Anterior cingulate cortex (tissue), 58 donors: ENCODE data around the gene NUBPL.
"Not testable (repeated sequence)": the region's sequence is repeated elsewhere in the genome, so short reads cannot be mapped to it uniquely, and the experiment has no call there.

Experiments
- DNase-seq, 58 donors: peaks; one replicate each; lab custom pipeline; 2025; lab: John Stamatoyannopoulos, UW

NUBPL gene

DNA sequence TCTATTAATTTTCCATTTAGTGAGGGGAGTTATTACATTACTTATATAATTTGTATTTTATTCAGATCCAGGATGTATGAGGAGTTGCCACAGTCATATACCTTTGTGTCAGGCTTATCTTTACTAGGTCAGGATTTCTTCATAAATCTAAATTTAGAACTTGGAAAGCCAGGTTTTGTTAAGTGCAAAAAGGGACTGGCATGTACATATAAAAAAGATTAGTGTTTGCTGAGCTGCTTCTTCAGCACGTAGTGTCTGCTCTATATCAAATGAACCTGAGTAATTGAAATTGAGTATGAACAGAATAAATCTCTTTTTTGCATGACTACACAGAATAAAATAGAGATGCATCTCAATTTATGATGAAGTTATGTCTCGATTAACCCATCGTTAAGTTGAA is 157.4 kb downstream of the NUBPL start:
- DNase-seq, result no peak

- DNase-seq, result no peak
These were observed 157.8 kb downstream of the NUBPL start for GRCh38 chr14:31718985-31719384.

DNA sequence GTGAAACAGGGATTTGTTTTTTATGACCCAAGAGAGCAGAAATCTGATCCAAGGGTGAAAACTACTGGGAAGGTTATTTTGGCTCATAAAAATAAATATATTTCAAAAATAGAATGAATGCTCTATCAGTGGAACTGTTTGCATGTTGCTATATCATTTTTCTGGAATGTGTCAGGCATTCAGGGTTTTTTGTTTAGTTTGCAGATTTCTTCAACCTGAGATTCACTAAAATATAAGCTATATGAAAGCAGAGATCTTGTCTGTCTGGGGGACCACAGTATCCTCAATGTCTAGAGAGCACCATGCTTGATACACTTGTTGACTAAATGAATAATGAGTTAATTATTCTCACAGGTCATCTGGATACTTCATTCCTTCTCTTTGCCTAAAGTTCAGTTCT is 165.1 kb downstream of the NUBPL start:
- no peak for DNase-seq

DNA sequence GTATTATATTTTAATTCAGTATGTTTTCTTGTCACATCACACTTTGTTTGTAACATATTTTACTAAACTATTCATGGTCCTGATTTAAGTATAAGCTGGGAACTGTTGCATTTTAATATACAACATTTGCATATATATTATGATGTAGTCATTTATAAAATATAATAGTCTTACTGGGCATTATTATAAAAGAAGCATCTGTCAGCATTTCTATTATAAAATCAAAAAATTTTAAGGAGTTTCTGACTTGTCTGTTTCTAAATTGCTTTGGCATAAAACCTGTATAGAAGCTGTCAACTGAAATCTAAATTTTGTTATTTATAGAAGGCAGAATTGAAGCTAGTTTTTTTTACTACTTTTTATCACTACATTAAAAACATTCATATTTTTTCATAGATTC is 166.6 kb downstream of the NUBPL start:
- no peak for DNase-seq

GRCh38 chr14:31740688-31741087 is 179.5 kb downstream of the NUBPL start:
- DNase-seq, result no peak

DNA sequence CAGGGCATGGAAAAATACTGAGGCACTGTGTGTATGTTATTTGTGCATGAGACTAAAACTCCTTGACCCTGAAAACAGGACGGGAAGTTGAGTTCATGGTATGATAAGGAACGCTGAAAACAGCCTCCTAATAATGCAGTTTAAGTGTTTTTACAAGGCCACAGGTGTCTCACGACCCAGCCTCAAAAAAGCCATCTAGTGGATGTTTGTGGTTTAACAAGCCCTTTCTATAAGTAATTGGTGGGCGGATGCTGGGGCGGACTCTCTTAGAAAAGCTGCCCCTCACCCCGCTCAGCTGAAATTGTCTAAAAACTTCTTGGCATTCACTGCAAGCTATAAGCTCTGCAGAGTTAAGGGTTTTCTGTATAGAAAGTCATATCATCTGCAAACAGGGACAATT is 184.5 kb downstream of the NUBPL start:
- no peak for DNase-seq

- no peak for DNase-seq
These were observed 185.1 kb downstream of the NUBPL start for GRCh38 chr14:31746326-31746725.

- no peak for DNase-seq
These were observed 188.1 kb downstream of the NUBPL start for GRCh38 chr14:31749275-31749674.

DNA sequence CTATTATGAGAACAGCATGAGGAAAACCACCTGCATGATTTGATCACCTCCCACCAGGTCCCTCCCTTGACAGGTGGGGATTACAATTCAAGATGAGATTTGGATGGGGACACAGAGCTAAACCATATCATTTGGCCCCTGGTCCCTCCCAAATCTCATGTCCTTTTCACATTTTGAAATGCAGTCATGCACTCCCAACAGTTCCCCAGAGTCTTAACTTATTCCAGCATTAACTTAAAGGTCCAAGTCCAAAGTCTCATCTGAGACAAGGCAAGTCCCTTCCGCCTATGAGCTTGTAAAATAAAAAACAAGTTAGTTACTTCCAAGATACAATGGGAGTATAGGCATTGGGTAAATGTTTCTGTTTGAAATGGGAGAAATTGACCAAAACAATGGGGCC is 189.8 kb downstream of the NUBPL start:
- not testable (repeated sequence) for DNase-seq

DNA sequence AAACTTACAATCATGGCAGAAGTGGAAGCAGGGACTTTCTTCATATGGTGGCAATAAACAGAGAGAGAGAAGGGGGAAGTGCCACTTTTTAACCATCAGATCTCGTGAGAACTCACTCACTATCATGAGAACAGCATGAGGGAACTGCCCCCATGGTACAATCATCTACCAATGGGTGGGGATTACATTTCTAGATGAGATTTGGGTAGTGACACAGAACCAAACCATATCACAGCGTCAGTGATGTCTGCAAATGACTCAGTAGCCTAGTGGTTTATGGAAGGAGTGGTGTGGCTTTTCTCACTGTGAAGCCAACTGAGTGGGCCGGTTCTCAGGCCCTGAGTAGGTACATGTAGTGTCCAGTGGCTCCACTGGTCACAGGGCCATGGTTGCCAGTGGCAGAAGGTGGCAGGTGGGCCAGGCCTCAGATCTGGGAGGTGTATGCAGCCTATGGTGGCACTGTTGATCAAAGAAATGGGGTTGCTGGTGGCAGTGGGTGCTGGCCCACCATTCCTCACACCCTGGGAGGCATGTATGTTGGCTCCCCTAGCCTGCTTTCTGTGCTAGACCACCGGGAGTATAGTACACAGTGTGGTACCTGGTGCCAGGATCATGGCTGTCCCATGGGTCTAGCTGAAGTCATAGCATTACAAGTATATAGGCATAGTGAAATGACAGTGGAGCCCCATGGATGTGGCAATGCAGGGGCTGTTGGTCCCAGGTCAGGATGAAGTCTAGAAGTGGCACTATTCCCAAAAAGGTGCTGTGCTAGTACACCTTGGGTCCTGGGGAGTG is 191.9 kb downstream of the NUBPL start:
- DNase-seq, result no peak

GRCh38 chr14:31758941-31759340 is 197.7 kb downstream of the NUBPL start:
- no peak for DNase-seq

DNA sequence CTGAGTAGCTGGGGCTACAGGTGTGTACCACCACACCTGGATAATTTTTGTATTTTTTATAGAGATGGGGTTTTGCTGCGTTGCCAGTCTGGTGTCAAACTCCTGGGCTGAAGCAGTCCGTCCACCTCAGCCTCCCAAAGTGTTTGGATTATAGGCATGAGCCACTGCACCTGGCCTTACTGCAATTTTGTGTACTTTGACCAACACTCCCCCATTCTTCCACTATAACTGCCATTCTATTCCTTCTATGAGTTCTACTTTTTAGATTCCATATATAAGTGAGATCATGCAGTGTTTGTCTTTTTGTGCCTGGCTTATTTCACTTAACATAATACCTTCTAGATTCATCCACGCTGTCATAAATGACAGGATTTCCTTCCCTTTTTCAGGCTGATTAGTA is 199.1 kb downstream of the NUBPL start:
- DNase-seq, result no peak

GRCh38 chr14:31761325-31761724 is 200.1 kb downstream of the NUBPL start:
- DNase-seq, result no peak

- no peak for DNase-seq
These were observed 201.8 kb downstream of the NUBPL start for GRCh38 chr14:31763041-31763440.

DNA sequence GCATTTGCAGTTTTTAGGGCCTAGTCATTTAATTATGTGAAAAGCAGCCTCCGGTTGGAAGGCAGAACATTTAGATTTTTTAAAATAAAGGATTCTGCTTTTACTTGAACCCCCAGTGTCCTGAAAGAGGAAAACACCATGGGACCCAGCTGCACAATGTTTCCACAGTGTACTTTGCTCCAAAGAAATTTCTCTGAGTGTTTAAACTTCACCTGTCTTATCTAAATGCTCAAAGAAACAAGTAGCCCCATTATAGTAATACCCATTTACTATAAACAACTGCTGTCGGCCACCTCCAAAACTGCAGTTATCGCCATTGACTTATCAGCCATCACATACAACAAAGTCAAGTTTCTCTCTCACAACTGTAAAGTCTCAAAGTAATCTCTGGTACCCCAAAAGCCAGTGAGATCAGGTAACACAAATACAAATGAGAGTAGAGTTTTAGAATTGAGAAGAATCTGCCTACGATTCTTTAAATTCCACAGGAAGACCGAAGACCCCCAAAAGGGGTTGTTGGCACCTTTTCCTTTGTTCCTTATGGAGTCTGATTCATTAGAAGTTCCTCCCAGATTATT is 205.2 kb downstream of the NUBPL start:
- DNase-seq, result no peak

GRCh38 chr14:31768355-31768754 is 207.2 kb downstream of the NUBPL start:
- no peak for DNase-seq

DNA sequence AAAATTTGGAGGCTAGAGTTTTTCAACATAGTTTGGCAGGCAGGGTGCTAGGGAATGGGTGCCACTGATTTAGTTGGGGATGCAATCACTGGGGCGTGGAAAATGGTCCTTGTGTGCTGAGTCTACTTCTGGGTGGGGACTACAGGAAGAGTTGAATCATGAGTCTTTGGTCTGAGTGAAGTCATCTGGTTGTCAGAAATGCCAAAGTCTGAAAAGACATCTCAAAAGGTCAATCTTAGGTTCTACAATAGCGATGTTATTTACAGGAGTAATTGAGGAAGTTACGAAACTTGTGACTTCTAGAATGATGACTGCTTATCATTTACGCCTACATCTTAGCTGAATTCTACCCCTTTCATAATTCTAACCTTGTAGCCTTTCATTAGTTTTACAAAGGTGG is 209.1 kb downstream of the NUBPL start:
- no peak for DNase-seq

- DNase-seq, result no peak
These were observed 213.4 kb downstream of the NUBPL start for GRCh38 chr14:31774567-31774966.

DNA sequence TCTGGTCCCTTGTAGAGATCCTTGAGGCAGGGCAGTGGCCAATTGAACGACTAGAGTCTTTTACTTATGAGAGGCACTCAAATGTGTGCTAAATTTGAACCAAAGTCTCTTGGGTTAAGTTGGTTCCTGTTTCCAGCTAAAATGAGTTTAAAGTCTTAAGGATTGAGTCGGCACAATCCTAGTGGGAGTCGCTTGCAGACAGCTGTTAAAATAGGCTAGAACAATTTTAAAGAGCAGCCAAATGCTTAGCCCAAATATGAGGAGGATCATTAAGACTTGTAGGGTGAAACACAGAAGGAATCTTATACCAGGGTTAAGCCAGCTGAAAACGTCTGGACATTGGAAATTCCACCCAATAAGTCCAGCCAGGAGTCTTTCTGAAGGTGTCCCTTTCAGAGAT is 216.1 kb downstream of the NUBPL start:
- no peak for DNase-seq

- no peak for DNase-seq
These were observed 220.4 kb downstream of the NUBPL start for GRCh38 chr14:31781578-31781977.

DNA sequence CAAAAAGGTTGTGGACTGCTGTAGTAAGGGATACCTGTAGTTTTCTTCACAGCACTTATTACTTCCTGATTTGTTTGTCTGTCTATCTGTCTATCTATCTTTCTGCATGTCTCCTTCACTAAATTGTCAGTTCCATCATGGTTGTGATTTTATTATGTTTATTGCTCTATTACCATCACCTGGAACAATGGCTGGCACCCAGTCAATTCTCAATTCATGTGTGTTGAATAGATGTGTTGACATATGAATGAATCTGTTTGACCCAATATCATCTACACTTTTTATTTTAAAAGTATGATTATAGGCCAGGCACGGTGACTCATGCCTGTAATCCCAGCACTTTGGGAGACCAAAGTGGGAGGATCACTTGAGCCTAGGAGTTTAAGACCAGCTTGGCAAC is 224.4 kb downstream of the NUBPL start:
- no peak for DNase-seq

DNA sequence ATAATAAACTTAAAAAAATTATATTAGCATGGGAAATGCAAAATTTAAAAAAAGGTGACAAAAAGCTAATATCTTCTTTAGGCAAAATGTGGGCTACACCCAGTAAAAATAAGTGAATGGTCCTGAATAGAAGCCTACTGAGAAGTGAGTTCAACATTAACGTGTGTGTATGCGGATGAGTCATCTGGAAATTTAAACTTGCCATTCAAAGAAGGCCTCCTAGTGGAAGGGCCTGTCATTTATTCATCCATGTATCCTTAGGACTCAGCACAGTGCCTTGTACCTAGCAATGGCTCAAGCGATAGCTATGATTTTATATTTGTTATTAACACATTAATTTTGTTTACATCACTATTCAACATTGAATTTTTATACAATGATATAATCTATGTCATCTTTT is 226.2 kb downstream of the NUBPL start:
- DNase-seq, result no peak

GRCh38 chr14:31788340-31788739 is 227.1 kb downstream of the NUBPL start:
- no peak for DNase-seq
